Fibroblast of gingiva (primary cell): ENCODE results near the gene TOPORS.
"Not testable (repeated sequence)": the region's sequence is repeated elsewhere in the genome, so short reads cannot be mapped to it uniquely, and the experiment has no call there.

Source experiments
- DNase-seq: peaks from one replicate; pipeline ENCODE4 v3.0.0-alpha.2; 2011; ENCODE audit warnings: low read depth

The TOPORS gene

GRCh38 chr9:32565967-32566366 lies 13.6 kb upstream of the TOPORS start:
- no peak for DNase-seq

- DNase-seq, result no peak
These were observed 6.1 kb upstream of the TOPORS start for GRCh38 chr9:32558408-32558934.

GRCh38 chr9:32554591-32554990 lies 2.2 kb upstream of the TOPORS start:
- DNase-seq, result no peak

- DNase-seq, result peak; percentile 14
These were observed 1.7 kb upstream of the TOPORS start for GRCh38 chr9:32554107-32554506.

GRCh38 chr9:32551276-32552051 lies 922 bp downstream of the TOPORS start:
- peak; percentile 47 for DNase-seq

- peak; percentile 90 for DNase-seq
These were observed 1.7 kb downstream of the TOPORS start for GRCh38 chr9:32550562-32551275.

- DNase-seq, result peak; percentile 19
These were observed 2.2 kb downstream of the TOPORS start for GRCh38 chr9:32550150-32550561.

GRCh38 chr9:32548213-32548612 lies 4.2 kb downstream of the TOPORS start:
- DNase-seq, result not testable (repeated sequence)

GRCh38 chr9:32545884-32546283 lies 6.5 kb downstream of the TOPORS start:
- no peak for DNase-seq

- DNase-seq, result no peak
These were observed 9.3 kb downstream of the TOPORS start for GRCh38 chr9:32543047-32543446.

- DNase-seq, result no peak
These were observed 18.6 kb downstream of the TOPORS start for GRCh38 chr9:32533816-32534215.

GRCh38 chr9:32533336-32533735 lies 19.1 kb downstream of the TOPORS start:
- no peak for DNase-seq

GRCh38 chr9:32526707-32527048 lies 25.7 kb downstream of the TOPORS start:
- DNase-seq, result no peak

- DNase-seq, result peak; percentile 86
These were observed 26.2 kb downstream of the TOPORS start, which contains the start of gene RIGI for GRCh38 chr9:32526041-32526706. RIGI (minus strand) TSS chr9:32526196; CDS start chr9:32526166, 30 bp downstream.

GRCh38 chr9:32525709-32526030 lies 26.7 kb downstream of the TOPORS start:
- DNase-seq, result no peak

- DNase-seq, result peak; percentile 6
These were observed 27.3 kb downstream of the TOPORS start for GRCh38 chr9:32524892-32525708.

GRCh38 chr9:32524558-32524891 lies 27.9 kb downstream of the TOPORS start:
- DNase-seq, result not testable (repeated sequence)

GRCh38 chr9:32523910-32524309 lies 28.5 kb downstream of the TOPORS start:
- DNase-seq, result no peak

GRCh38 chr9:32518276-32518675 lies 34.1 kb downstream of the TOPORS start:
- no peak for DNase-seq

- no peak for DNase-seq
These were observed 36.1 kb downstream of the TOPORS start for GRCh38 chr9:32516241-32516640.

- no peak for DNase-seq
These were observed 43.7 kb downstream of the TOPORS start for GRCh38 chr9:32508728-32509127.

GRCh38 chr9:32503008-32503407 lies 49.4 kb downstream of the TOPORS start:
- DNase-seq, result no peak
